ENCODE data around the gene FAM184B. TPM values are rescaled to one million over a fixed set of nuclear protein-coding genes. Genes with fewer than 3 reads are reported as not detected.

The FAM184B gene
- total RNA-seq, 1 donor from 2014 or later, result not detected

DNA sequence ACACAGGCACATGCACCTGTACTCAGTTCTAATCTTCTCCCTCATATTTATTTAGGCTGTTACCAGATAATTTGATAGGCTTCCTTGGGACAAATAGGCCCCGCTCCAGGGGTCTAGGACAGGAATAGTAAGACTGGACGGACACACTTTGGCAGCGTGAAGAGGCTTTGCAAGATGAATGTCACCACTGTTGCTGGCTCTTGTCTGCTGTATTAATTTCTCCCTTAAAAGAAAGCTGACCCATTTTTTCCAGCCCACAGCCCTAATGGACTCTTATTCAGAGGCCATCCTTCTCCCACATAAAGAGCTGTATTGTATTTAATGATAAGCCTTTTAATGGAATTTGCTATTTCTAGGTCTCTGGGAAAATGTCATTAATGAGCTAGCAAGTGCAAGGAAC, 18.0 kb downstream of the FAM184B start:
- Mint-ChIP-seq H3K9me3 (peaks cover 11% of the 10 kb centered on the region), H3K27me3 (ENCODE audit: insufficient read depth, low read depth) (peaks cover 2% of the 10 kb centered on the region), H3K27ac (no peak overlapping the region), H3K36me3 (no peaks in the 10 kb centered on the region), H3K4me3 (no peak overlapping the region), H3K4me1 (peaks cover 3% of the 10 kb centered on the region)
- Histone ChIP-seq H3K4me2 (no peak overlapping the region), H3F3A (ENCODE audit: low read depth) (no peaks in the 10 kb centered on the region), H3K4me1 (no peaks in the 10 kb centered on the region), H3K27ac (no peak overlapping the region), H3K27me3 (no peaks in the 10 kb centered on the region), H2AFZ (replicated peaks) (no peak overlapping the region), H3K9ac (no peak overlapping the region), H3K4me3 (no peak overlapping the region), H3K79me2 (ENCODE audit: low read depth) (no peaks in the 10 kb centered on the region), H3K36me3 (no peaks in the 10 kb centered on the region), H4K20me1 (ENCODE audit: low read depth) (no peaks in the 10 kb centered on the region), H3K9me3 (ENCODE audit: low read depth) (no peaks in the 10 kb centered on the region)
- no peak for DNase-seq (ENCODE audit: low spot score)
- no peak for TF ChIP-seq EZH2phosphoT487 (IDR thresholded peaks at IDR 0.05)

DNA sequence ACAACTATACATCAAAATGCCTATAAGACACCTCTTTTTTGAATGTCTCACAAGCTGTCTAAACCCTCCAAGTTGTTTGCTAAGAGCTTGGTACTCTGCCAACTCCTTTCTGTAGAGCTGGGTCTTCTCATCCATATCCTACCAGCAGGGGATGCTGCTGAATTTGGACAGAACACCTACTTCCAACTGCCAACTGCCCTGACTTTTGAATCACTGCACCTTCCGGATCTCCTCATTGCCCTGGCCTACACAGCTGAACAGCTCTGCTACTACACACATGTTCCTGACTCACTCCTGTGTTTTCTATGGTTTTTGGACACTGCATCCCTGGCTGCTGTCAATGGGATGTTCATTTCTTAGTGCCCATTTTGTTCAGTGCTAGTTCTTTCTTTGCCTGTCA, 18.7 kb downstream of the FAM184B start:
- H3K9me3 Mint-ChIP-seq, result peaks cover 11% of the 10 kb centered on the region
- Histone ChIP-seq H3K27me3 (no peaks in the 10 kb centered on the region), H3K36me3 (no peaks in the 10 kb centered on the region), H3K4me1 (no peaks in the 10 kb centered on the region), H3K9ac (no peak overlapping the region), H3K79me2 (ENCODE audit: low read depth) (no peaks in the 10 kb centered on the region), H2AFZ (replicated peaks) (no peak overlapping the region), H3K9me3 (ENCODE audit: low read depth) (no peaks in the 10 kb centered on the region), H3K4me3 (no peak overlapping the region), H3F3A (ENCODE audit: low read depth) (no peaks in the 10 kb centered on the region), H3K27ac (no peak overlapping the region), H4K20me1 (ENCODE audit: low read depth) (no peaks in the 10 kb centered on the region), H3K4me2 (no peak overlapping the region)
- no peak overlapping the region for H3K4me3 Mint-ChIP-seq
- TF ChIP-seq EZH2phosphoT487 (IDR thresholded peaks at IDR 0.05) (no peak), EZH2 (IDR thresholded peaks at IDR 0.05) (no peak)
- TF ChIP-seq, protein P1, sequence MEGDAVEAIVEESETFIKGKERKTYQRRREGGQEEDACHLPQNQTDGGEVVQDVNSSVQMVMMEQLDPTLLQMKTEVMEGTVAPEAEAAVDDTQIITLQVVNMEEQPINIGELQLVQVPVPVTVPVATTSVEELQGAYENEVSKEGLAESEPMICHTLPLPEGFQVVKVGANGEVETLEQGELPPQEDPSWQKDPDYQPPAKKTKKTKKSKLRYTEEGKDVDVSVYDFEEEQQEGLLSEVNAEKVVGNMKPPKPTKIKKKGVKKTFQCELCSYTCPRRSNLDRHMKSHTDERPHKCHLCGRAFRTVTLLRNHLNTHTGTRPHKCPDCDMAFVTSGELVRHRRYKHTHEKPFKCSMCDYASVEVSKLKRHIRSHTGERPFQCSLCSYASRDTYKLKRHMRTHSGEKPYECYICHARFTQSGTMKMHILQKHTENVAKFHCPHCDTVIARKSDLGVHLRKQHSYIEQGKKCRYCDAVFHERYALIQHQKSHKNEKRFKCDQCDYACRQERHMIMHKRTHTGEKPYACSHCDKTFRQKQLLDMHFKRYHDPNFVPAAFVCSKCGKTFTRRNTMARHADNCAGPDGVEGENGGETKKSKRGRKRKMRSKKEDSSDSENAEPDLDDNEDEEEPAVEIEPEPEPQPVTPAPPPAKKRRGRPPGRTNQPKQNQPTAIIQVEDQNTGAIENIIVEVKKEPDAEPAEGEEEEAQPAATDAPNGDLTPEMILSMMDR (IDR thresholded peaks at IDR 0.05), result peak; percentile 21
- H3K36me3 Mint-ChIP-seq, result no peaks in the 10 kb centered on the region
- no peak overlapping the region for H3K27ac Mint-ChIP-seq
- H3K4me1 Mint-ChIP-seq, result peaks cover 3% of the 10 kb centered on the region
- peaks cover 2% of the 10 kb centered on the region for H3K27me3 Mint-ChIP-seq (ENCODE audit: insufficient read depth, low read depth)
- DNase-seq (ENCODE audit: low spot score), result no peak

DNA sequence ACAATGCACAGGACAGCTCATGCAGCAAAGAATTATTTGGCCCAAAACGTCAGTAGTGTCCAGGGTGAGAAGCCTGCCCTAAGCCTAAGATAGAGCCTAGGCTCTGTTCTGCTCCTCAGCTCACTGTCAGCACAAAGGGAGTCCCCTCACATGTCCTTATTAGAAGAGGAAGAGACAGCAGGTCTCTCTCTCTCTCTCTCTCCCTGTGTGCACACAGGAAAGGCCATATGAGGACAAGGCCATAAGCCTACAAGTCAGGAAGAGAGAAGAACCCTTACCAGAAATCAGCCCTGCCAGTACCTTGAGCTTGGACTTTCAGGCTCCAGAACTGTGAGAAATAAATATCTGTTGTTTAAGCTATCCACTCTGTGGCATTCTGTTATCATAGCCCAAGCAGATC, 20.4 kb downstream of the FAM184B start:
- no peaks in the 10 kb centered on the region for H3K36me3 Mint-ChIP-seq
- Histone ChIP-seq H4K20me1 (ENCODE audit: low read depth) (no peaks in the 10 kb centered on the region), H3K4me1 (no peaks in the 10 kb centered on the region), H3K9me3 (ENCODE audit: low read depth) (no peaks in the 10 kb centered on the region), H3K79me2 (ENCODE audit: low read depth) (no peaks in the 10 kb centered on the region), H3K27ac (no peak overlapping the region), H3K27me3 (no peaks in the 10 kb centered on the region), H3F3A (ENCODE audit: low read depth) (no peaks in the 10 kb centered on the region), H3K9ac (no peak overlapping the region), H3K4me2 (no peak overlapping the region), H2AFZ (replicated peaks) (no peak overlapping the region), H3K4me3 (no peak overlapping the region), H3K36me3 (no peaks in the 10 kb centered on the region)
- no peak overlapping the region for H3K4me3 Mint-ChIP-seq
- H3K27me3 Mint-ChIP-seq (ENCODE audit: insufficient read depth, low read depth), result peaks cover 5% of the 10 kb centered on the region
- H3K27ac Mint-ChIP-seq, result no peak overlapping the region
- H3K9me3 Mint-ChIP-seq, result peaks cover 3% of the 10 kb centered on the region
- H3K4me1 Mint-ChIP-seq, result peaks cover 3% of the 10 kb centered on the region
- DNase-seq (ENCODE audit: low spot score), result no peak
- no peak for TF ChIP-seq EZH2 (IDR thresholded peaks at IDR 0.05)
- TF ChIP-seq EZH2phosphoT487 (IDR thresholded peaks at IDR 0.05), result no peak
- TF ChIP-seq, protein P1 (IDR thresholded peaks at IDR 0.05), result no peak

DNA sequence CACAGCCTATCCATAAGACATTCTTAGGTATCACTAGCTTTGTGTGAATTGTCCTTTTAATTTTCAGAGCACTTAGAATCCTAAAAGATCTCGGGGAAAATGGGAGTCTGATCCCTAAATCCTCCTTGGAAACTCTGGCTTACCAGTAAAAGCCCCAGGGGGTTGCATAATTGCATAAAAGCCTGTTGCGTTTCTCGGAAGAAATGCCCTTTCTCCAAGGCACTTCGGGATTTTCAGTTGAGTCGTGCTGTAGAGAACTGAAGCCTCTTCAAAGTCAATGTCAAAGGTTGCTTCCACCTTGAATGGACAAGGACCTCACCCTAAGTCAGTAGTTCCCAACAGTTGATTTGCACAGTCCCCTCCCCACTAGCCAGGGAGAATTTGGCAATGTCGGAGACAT, 20.8 kb downstream of the FAM184B start:
- Mint-ChIP-seq H3K9me3 (peaks cover 2% of the 10 kb centered on the region), H3K4me1 (peaks cover 3% of the 10 kb centered on the region), H3K36me3 (no peaks in the 10 kb centered on the region), H3K4me3 (no peak overlapping the region), H3K27ac (no peak overlapping the region), H3K27me3 (ENCODE audit: insufficient read depth, low read depth) (peaks cover 5% of the 10 kb centered on the region)
- no peak for DNase-seq (ENCODE audit: low spot score)
- Histone ChIP-seq H3K36me3 (no peaks in the 10 kb centered on the region), H3K4me1 (no peaks in the 10 kb centered on the region), H3K9ac (no peak overlapping the region), H4K20me1 (ENCODE audit: low read depth) (no peaks in the 10 kb centered on the region), H2AFZ (replicated peaks) (no peak overlapping the region), H3F3A (ENCODE audit: low read depth) (no peaks in the 10 kb centered on the region), H3K9me3 (ENCODE audit: low read depth) (no peaks in the 10 kb centered on the region), H3K27me3 (no peaks in the 10 kb centered on the region), H3K79me2 (ENCODE audit: low read depth) (no peaks in the 10 kb centered on the region), H3K4me2 (no peak overlapping the region), H3K27ac (no peak overlapping the region), H3K4me3 (no peak overlapping the region)
- TF ChIP-seq EZH2 (IDR thresholded peaks at IDR 0.05) (no peak), EZH2phosphoT487 (IDR thresholded peaks at IDR 0.05) (no peak)
- TF ChIP-seq, protein P1 (IDR thresholded peaks at IDR 0.05), result no peak

All from neural progenitor cell (in vitro differentiated cells).